GM12892 (cell line): ENCODE results near the gene RAB8A.
"Not testable (repeated sequence)": the region's sequence is repeated elsewhere in the genome, so short reads cannot be mapped to it uniquely, and the experiment has no call there.

Source experiments
- DNase-seq: peaks from one replicate; pipeline ENCODE4 v3.0.0; 2011; ENCODE audit not compliant: insufficient read length
- FAIRE-seq: peaks from 2 replicates; lab custom pipeline; 2011; peaks lifted over from hg19 to GRCh38; lab: Jason Lieb, UNC
- POLR2A ChIP-seq: IDR thresholded peaks from 2 replicates; pipeline ENCODE4 v1.6.1; 2011; ENCODE audit warnings: low read depth, low read length, control low read depth
- POLR2AphosphoS5 ChIP-seq: IDR thresholded peaks from 2 replicates; pipeline ENCODE4 v1.6.1; 2011; ENCODE audit warnings: low read depth, low read length, control low read depth
- TAF1 ChIP-seq: IDR thresholded peaks from 2 replicates; pipeline ENCODE4 v1.6.1; 2011; ENCODE audit warnings: low read depth, mild to moderate bottlenecking, control low read depth, low read length, borderline replicate concordance

The RAB8A gene

DNA sequence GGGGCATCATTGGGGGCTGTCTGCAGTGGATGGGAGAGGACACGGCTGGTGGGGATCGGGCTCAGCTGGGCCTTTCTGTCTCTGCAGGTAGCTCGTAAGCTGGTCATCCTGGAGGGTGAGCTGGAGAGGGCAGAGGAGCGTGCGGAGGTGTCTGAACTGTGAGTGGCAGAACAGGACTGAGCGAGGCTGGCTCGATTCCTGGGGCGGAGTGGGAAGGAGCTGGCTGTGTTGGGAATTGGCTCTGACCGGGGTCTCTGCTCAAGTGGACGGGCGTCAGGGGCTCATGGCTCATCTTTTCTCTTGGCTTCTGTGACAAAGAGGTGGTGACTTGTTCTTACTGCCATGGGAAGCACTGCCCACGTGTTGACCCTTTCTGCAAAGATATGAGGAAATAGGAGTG is 23.7 kb upstream of the RAB8A start:
- FAIRE-seq (no peak), DNase-seq (no peak)
- peak; percentile 89 for TF ChIP-seq POLR2AphosphoS5
- TF ChIP-seq TAF1 = no peak
- TF ChIP-seq POLR2A = peak; percentile 74

DNA sequence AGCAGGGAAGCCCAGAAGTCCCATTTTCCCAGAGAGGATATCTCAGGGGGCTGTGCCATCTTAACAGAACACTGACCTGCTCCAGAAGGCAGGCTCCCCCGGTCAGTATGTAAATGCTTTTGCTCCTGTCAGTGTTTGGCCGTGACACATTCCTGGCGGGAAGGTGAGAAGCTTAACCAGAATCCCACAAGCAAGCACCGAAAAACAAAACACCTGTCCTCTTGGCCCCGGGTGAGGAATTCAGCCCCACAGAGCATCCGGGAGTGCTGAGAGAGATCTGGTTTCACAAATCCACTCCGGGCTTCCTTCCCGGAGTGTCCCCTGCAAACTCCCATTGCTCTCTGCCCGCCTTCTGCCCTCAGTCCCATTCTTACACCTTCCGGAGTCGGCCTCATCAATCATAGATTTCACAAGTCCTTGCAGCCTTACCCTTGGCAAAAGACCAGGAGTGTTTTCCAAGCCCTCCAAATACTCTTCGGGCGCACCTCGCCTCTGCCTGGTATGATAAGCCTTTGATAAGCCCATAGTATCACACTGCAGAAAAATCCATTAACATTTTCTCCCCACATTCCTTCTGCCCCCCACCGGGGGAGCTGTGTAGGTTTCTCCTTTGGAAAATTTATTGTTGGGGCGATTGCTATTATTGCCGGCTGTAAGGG is 23.2 kb upstream of the RAB8A start:
- FAIRE-seq (no peak), DNase-seq (no peak)
- TF ChIP-seq POLR2AphosphoS5 (peak; percentile 17), TAF1 (no peak), POLR2A (peak; percentile 47; the same call in 1 of the 2 replicates)

DNA sequence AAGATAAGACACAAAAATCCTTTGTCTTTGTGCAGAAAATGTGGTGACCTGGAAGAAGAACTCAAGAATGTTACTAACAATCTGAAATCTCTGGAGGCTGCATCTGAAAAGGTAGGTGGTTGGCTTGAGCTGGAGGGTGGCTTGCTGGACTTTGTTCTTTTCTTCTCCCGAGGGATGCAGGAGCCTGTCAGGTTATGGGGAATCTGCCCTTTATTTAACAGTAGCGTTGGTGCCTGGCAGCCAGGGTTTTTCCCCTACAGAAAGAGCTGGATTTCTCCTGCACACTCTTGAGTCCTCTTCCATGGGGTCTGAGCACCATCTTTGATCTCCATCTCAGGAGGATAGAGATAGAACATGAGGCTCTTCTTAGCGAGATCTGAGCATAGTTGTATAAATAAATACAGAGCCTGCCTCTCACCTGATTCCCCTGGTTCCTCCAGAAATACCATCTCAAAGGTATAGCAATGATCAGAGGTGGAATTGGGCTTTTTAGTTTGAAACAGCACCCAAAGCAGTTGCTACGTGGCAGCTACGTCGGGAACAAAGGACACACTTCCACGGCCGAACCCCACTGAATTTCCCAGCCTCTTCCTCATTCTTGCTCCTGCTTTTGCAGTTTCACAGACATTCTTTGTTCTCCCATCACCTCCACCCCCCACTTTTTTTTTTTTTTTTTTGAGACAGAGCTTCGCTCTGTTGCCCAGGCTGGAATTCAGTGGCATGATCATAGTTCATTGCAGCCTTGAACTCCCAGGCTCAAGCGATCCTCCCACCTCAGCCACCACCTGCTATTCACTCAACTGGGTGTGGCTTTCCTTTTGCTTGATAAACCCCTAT is 22.5 kb upstream of the RAB8A start:
- no peak; the same call in 1 of the 2 replicates for TF ChIP-seq POLR2AphosphoS5
- TF ChIP-seq POLR2A = peak; percentile 27; the same call in 1 of the 2 replicates
- no peak for TF ChIP-seq TAF1
- no peak for FAIRE-seq
- DNase-seq = no peak

DNA sequence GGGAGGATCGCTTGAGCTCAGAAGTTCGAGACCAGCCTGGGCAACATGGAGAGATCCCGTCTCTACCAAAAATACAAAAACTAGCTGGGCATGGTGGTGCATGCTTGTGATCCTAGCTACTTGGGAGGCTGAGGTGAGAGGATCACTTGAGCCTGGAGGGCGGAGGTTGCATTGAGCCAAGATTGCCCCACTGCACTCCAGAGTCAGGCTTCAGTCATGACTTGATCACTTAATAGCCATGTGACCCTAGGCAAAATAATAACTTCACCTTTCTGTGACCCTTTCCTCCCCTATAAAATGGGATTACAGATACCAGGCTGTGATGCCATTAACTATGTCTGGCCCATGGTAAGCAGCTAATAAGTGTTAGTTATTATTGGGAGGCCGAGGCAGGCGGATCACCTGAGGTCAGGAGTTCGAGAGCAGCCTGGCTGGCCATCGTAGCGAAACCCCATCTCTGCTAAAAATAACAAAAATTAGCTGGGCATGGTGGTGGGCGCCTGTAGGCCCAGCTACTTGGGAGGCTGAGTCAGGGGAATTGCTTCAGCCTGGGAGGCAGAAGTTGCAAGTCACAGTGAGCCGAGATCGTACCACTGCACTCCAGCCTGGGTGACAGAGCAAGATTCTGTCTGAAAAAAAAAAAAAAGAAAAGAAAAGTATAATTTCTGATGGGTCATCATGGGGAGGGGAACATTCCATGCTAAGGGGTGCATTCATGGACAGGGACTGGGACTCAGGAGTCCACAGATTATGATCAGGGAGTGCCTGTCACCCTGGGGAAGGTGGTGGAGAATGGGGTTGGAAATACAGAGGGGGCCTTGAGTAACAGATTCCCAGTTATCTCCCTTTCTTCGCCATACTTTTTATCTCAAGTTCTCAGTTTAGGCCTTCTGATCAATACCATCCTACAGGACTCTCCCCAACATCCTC is 19.9 kb upstream of the RAB8A start:
- DNase-seq (no peak), FAIRE-seq (no peak)
- TF ChIP-seq POLR2AphosphoS5 (peak; percentile 46; the same call in 1 of the 2 replicates), POLR2A (peak; percentile 69), TAF1 (no peak)

DNA sequence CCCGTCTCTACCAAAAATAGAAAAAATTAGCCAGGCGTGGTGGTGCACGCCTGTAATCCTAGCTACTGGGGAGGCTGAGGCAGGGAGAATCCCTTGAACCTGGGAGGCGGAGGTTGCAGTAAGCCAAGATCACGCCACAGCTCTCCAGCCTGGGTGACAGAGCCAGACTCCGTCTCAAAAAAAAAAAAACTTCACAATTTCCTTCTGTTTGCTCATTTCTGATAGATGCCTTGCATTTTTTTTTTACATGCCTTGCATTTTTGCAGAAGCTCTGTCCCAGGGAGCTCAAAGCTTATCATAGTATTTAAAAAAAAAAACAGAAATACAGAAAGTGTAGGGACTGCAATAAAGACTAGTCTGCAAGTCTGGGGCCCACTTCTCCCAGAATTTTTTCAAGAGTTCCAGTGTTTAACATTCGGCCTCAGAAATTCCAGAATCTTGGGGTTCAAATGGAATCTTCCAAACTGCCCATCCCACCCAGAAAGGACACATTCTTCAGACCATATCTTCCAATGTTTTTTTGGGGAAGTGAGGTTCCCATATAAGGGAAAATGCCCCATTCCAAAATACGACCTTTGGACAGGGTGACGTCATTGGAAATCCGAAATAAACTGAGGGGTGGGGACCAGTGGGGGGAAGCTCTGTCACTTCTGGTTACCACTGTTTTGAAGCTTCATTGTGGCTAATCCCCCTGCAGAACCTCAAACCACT is 17.2 kb upstream of the RAB8A start:
- no peak for DNase-seq
- no peak for TF ChIP-seq POLR2A
- FAIRE-seq = no peak

DNA sequence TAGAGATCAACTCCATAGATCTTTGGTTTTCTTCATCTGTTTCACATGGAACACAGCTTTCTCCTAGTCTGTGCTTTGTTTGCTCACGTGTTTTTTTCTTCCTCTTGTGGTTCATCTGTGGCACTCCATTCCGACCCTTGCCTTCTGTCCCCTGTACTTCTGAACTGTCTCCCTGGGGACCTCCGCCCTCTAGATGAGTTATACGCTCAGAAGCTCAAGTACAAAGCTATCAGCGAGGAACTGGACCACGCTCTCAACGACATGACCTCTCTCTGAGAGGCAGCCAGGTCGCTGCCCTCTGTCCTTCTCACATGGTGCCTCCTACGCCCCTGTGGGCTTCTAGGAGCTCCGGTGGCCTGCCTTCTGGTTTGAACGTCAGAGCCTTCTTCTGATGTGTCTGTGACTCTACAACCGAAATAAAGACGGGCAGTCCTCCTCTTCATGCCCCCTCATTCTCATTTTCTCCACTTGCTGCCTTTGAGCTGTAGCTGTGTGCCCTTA is 16.6 kb upstream of the RAB8A start:
- DNase-seq = no peak
- FAIRE-seq = no peak
- TF ChIP-seq POLR2AphosphoS5 (peak; percentile 58), TAF1 (no peak), POLR2A (0 out of 2 replicates have a peak, but pooled peaks have one; percentile 33)

DNA sequence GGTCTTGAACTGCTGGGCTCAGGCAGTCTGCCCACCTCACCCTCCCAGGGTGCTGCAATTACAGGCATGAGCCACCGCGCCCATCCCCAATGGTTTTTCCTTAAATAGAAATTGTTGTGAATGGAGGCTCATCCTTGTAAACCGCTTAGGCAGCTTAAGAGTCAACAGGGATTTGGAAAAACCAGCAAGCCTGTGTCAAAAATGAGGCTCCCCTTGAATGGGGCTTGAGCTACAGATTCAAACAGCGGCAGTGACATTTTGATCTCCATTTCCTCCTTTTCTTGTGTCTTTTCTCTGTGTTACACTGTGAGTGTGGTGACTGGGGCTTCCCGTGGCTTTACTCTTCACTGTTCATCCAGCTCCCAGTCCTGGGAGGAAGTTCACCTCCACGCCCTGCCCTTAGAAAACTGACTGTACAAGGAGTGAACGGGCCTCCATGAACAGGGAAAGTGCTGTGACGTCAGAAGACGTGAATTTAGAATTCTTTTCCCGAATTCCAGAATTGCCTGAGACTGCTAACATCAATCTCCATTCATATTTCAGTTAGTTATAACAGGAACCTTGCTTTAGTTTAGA is 15.3 kb upstream of the RAB8A start:
- TF ChIP-seq POLR2A (no peak; the same call in 1 of the 2 replicates), POLR2AphosphoS5 (peak; percentile 54)
- FAIRE-seq = no peak
- DNase-seq = no peak

DNA sequence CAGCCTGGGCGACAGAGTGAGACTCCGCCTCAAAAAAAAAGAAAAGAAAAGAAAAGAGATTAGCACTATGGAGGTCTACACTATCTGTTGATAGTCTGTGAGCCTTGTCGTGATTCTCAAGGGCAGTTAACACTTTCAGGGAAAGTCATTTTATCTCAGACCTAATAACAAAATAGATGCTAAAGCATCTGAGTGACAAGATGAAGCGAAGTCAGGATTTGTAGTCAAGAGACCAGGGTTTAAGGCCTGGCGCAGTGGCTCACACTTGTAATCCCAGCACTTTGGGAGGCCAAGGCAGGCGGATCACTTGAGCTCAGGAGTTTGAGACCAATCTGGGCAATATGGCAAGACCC is 13.3 kb upstream of the RAB8A start:
- TF ChIP-seq POLR2A (peak; percentile 8; the same call in 1 of the 2 replicates), POLR2AphosphoS5 (0 out of 2 replicates have a peak, but pooled peaks have one; percentile 2), TAF1 (no peak)
- no peak for FAIRE-seq
- no peak for DNase-seq

DNA sequence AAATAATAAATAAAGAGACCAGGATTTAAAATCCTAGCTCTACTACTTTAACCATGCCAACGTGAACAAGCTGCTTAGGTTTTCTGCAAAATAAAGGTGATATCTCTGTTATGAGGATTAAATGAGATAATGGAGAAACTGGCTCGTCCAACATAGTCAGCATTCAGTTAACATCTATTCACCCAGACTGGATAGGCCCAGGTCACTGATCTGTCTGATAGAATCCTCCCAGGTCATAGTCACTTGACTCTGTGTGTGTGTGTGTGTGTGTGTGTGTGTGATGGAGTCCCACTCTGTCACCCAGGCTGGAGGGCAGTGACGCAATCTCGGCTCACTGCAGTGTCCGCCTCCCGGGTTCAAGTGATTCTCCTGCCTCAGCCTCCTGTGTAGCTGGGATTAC is 12.9 kb upstream of the RAB8A start:
- TF ChIP-seq TAF1 = no peak
- peak; percentile 60 for TF ChIP-seq POLR2A
- TF ChIP-seq POLR2AphosphoS5 = peak; percentile 86
- DNase-seq (no peak), FAIRE-seq (no peak)

DNA sequence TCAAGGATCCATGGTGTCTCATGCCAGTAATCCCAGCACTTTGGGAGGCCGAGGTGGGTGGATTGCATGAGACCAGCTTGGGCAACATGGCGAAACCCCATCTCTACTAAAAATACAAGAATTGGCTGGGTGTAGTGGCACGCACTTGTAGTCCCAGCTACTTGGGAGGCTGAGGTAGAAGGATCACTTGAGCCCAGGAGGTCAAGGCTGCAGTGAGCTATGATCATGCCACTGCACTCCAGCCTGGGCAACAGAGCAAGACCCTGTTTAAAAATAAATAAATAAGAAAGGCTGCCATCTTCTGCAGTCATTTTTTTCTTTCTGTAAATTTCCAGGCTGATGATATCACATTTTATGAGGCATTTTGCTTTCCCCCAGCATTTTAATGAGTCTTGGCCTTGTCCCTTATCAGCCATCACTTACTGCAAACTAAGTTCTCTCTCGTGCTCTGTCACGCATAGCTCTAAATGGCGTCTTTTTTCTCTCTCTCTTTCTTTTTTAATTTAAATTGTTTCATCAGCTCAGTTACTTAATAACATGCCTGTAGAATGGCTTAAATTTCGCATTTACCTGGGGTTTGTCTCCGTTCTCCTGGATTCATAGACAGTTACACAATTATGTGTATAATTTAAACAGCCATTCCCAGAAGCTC is 12.2 kb upstream of the RAB8A start:
- not testable (repeated sequence) for DNase-seq, FAIRE-seq
- peak; percentile 51; the same call in 1 of the 2 replicates for TF ChIP-seq POLR2AphosphoS5
